Measurements from ENCODE around the gene CALY. TPM values are rescaled to one million over a fixed set of nuclear protein-coding genes. Genes with fewer than 3 reads are reported as not detected.

The CALY gene
- total RNA-seq, 1 donor from 2014 or later = 19.8 TPM

- Mint-ChIP-seq H3K27ac (ENCODE audit: unreplicated experiment) (no peak overlapping the region), H3K27me3 (ENCODE audit: unreplicated experiment) (peaks cover 2% of the 10 kb centered on the region), H3K4me3 (ENCODE audit: unreplicated experiment) (no peak overlapping the region), H3K36me3 (ENCODE audit: unreplicated experiment) (no peaks in the 10 kb centered on the region), H3K4me1 (ENCODE audit: low read depth, unreplicated experiment) (peaks cover 6% of the 10 kb centered on the region), H3K9me3 (ENCODE audit: unreplicated experiment) (no peaks in the 10 kb centered on the region)
- TF ChIP-seq CTCF (IDR thresholded peaks at IDR 0.05; ENCODE audit: partially characterized antibody, unreplicated experiment) = no peak
- DNase-seq = no peak
Observed at GRCh38 chr10:133275684-133276092, 61.0 kb downstream of the CALY start.

GRCh38 chr10:133274751-133275683 is 61.7 kb downstream of the CALY start:
- H3K27me3 Mint-ChIP-seq (ENCODE audit: unreplicated experiment) = peaks cover 2% of the 10 kb centered on the region
- peaks cover 6% of the 10 kb centered on the region for H3K4me1 Mint-ChIP-seq (ENCODE audit: low read depth, unreplicated experiment)
- H3K4me3 Mint-ChIP-seq (ENCODE audit: unreplicated experiment) = no peak overlapping the region
- H3K9me3 Mint-ChIP-seq (ENCODE audit: unreplicated experiment) = no peaks in the 10 kb centered on the region
- no peaks in the 10 kb centered on the region for H3K36me3 Mint-ChIP-seq (ENCODE audit: unreplicated experiment)
- no peak overlapping the region for H3K27ac Mint-ChIP-seq (ENCODE audit: unreplicated experiment)
- TF ChIP-seq CTCF (IDR thresholded peaks at IDR 0.05; ENCODE audit: partially characterized antibody, unreplicated experiment) = no peak
- DNase-seq = no peak

Small RNA genes lying within 50 kb of the gene (microRNA-seq; reads per million reads assigned to microRNA genes)
- gene MIR3944 (ENCODE audit: unreplicated experiment) = 5.9 reads per million, percentile 35 among the genes with 10 or more reads in this experiment

Other genes starting within 250 kb of the CALY start
- gene ADGRA1, start 249.0 kb downstream of the CALY start, total RNA-seq (ENCODE audit: unreplicated experiment) = 9.1 TPM
- 7.4 TPM for gene KNDC1, start 176.7 kb downstream of the CALY start, total RNA-seq (ENCODE audit: unreplicated experiment)
- 0.61 TPM for gene UTF1, start 106.7 kb downstream of the CALY start, total RNA-seq (ENCODE audit: unreplicated experiment)
- gene VENTX, start 99.0 kb downstream of the CALY start, total RNA-seq (ENCODE audit: unreplicated experiment) = 1.6 TPM
- gene ADAM8, start 60.0 kb downstream of the CALY start, total RNA-seq (ENCODE audit: unreplicated experiment) = 5.4 TPM
- gene TUBGCP2, start 28.0 kb downstream of the CALY start, total RNA-seq (ENCODE audit: unreplicated experiment) = 61.4 TPM
- gene ZNF511, start 28.0 kb downstream of the CALY start, total RNA-seq (ENCODE audit: unreplicated experiment) = 24.6 TPM
- not detected for gene PRAP1, start 10.5 kb upstream of the CALY start, total RNA-seq (ENCODE audit: unreplicated experiment)
- 13.0 TPM for gene FUOM, start 21.1 kb upstream of the CALY start, total RNA-seq (ENCODE audit: unreplicated experiment)
- 64.2 TPM for gene ECHS1, start 36.5 kb upstream of the CALY start, total RNA-seq (ENCODE audit: unreplicated experiment)
- 12.7 TPM for gene PAOX, start 42.4 kb upstream of the CALY start, total RNA-seq (ENCODE audit: unreplicated experiment)
- gene MTG1, start 57.3 kb upstream of the CALY start, total RNA-seq (ENCODE audit: unreplicated experiment) = 76.4 TPM
- 2.0 TPM for gene SPRN, start 87.7 kb upstream of the CALY start, total RNA-seq (ENCODE audit: unreplicated experiment)
- gene SCART1, start 117.0 kb upstream of the CALY start, total RNA-seq (ENCODE audit: unreplicated experiment) = 3.8 TPM
- 7.1 TPM for gene CYP2E1, start 190.5 kb upstream of the CALY start, total RNA-seq (ENCODE audit: unreplicated experiment)
- gene SYCE1, start 228.7 kb upstream of the CALY start, total RNA-seq (ENCODE audit: unreplicated experiment) = 0.78 TPM